Esophagus muscularis mucosa (tissue), 4 donors: ENCODE measurements around the gene RTEL1.

ENCODE experiments used
- CTCF ChIP-seq, 3 experiments: fragments of 200-600 bp in 2 of 3; fragments of 450-650 bp in 1 of 3; sonication (generic) in 2 of 3; IDR thresholded peaks; one replicate each; pipeline ENCODE4 v1.5.1; 2017 to 2019; ENCODE audit warnings: antibody characterized with exemption in 3 of 3, mild to moderate bottlenecking in 2 of 3, moderate library complexity in 1 of 3
- EP300 ChIP-seq: sonication (generic); formaldehyde crosslinking; IDR thresholded peaks from one replicate; pipeline ENCODE4 v1.6.1; 2017; ENCODE audit warnings: antibody characterized with exemption
- POLR2A ChIP-seq: fragments of 450-650 bp; IDR thresholded peaks from one replicate; pipeline ENCODE4 v1.6.1; 2017; ENCODE audit warnings: antibody characterized with exemption, moderate library complexity, mild to moderate bottlenecking, low read depth
- POLR2AphosphoS5 ChIP-seq, 2 donors: sonication (generic); formaldehyde crosslinking; IDR thresholded peaks; one replicate each; pipeline ENCODE4 v1.6.1; 2017; ENCODE audit warnings: antibody characterized with exemption in 2 of 2

- TF ChIP-seq CTCF (IDR thresholded peaks at IDR 0.05) (no peak), POLR2AphosphoS5 (IDR thresholded peaks at IDR 0.05) (no peak), POLR2A (no peak), EP300 (no peak)
Observed at GRCh38 chr20:63711085-63711645, 53.1 kb downstream of the RTEL1 start.
